Neural cell (in vitro differentiated cells): ENCODE data around the gene MSANTD2. TPM values are rescaled to one million over a fixed set of nuclear protein-coding genes. Genes with fewer than 3 reads are reported as not detected.

Source experiments
- H2AFZ ChIP-seq: fragments of 200-600, 300-800 bp; sonication (generic), shearing (Covaris generic); 2 replicates; pipeline ENCODE4 v1.6.0; 2014; ENCODE audit warnings: low read depth, mild to moderate bottlenecking, antibody characterized with exemption, low read length, moderate library complexity
- H3F3A ChIP-seq: fragments of 200-600 bp; shearing (Covaris generic); 2 replicates; pipeline ENCODE4 v1.6.1; 2016; ENCODE audit warnings: mild to moderate bottlenecking, moderate library complexity, mixed read lengths, antibody characterized with exemption, low read length; ENCODE audit not compliant: insufficient read depth, poor library complexity, severe bottlenecking
- H3K27ac ChIP-seq: fragments of 200-600, 300-800 bp; sonication (generic), shearing (Covaris generic); 2 replicates; pipeline ENCODE4 v1.5.1; 2014; ENCODE audit warnings: mild to moderate bottlenecking, low read length, moderate library complexity
- H3K27me3 ChIP-seq: fragments of 300-800, 200-600 bp; sonication (generic), shearing (Covaris generic); 2 replicates; pipeline ENCODE4 v1.6.0; 2014; ENCODE audit warnings: mild to moderate bottlenecking, low read depth, low read length, moderate library complexity; ENCODE audit not compliant: insufficient read depth
- H3K36me3 ChIP-seq: fragments of 300-800, 200-600 bp; sonication (generic), shearing (Covaris generic); 2 replicates; pipeline ENCODE4 v1.5.1; 2014; ENCODE audit warnings: mild to moderate bottlenecking, antibody characterized with exemption, low read length, moderate library complexity; ENCODE audit not compliant: insufficient read depth
- H3K4me2 ChIP-seq: fragments of 300-800, 200-600 bp; sonication (generic), shearing (Covaris generic); 2 replicates; pipeline ENCODE4 v1.6.0; 2014; ENCODE audit warnings: mild to moderate bottlenecking, low read length
- H3K4me3 ChIP-seq: fragments of 300-800, 200-600 bp; sonication (generic), shearing (Covaris generic); 2 replicates; pipeline ENCODE4 v1.5.1; 2014; ENCODE audit warnings: mild to moderate bottlenecking, low read length, moderate library complexity
- H3K79me2 ChIP-seq: fragments of 200-600 bp; shearing (Covaris generic); replicated peaks from 2 replicates; pipeline ENCODE4 v1.6.0; 2014; ENCODE audit warnings: mild to moderate bottlenecking, low read length, moderate library complexity; ENCODE audit not compliant: insufficient read depth
- H3K9ac ChIP-seq: fragments of 300-800, 200-600 bp; sonication (generic), shearing (Covaris generic); 2 replicates; pipeline ENCODE4 v1.6.1; 2016; ENCODE audit warnings: mild to moderate bottlenecking, low read length, mixed read lengths
- H3K9me2 ChIP-seq: fragments of 200-600 bp; shearing (Covaris generic); 2 replicates; pipeline ENCODE4 v1.6.1; 2016; ENCODE audit warnings: mild to moderate bottlenecking, low read length, mixed read lengths; ENCODE audit not compliant: insufficient read depth
- H3K9me3 ChIP-seq: fragments of 200-600, 300-800 bp; sonication (generic), shearing (Covaris generic); 2 replicates; pipeline ENCODE4 v1.6.1; 2016; ENCODE audit warnings: mild to moderate bottlenecking, mixed run types, low read length, moderate library complexity, mixed read lengths
- H4K20me1 ChIP-seq: fragments of 200-600 bp; shearing (Covaris generic); 2 replicates; pipeline ENCODE4 v1.6.1; 2016; ENCODE audit warnings: mild to moderate bottlenecking, mixed run types; ENCODE audit not compliant: insufficient read depth
- CTCF ChIP-seq: fragments of 450-650 bp; IDR thresholded peaks from 2 replicates; pipeline ENCODE4 v1.5.1; 2014; ENCODE audit warnings: antibody characterized with exemption, mild to moderate bottlenecking, moderate library complexity; ENCODE audit not compliant: poor library complexity, severe bottlenecking
- EP300 ChIP-seq: fragments of 450-650 bp; conservative IDR thresholded peaks from 2 replicates; pipeline ENCODE4 v1.6.1; 2014; ENCODE audit warnings: antibody characterized with exemption, mild to moderate bottlenecking, moderate library complexity; ENCODE audit not compliant: poor library complexity, severe bottlenecking
- EZH2 ChIP-seq: fragments of 200-600, 300-800 bp; shearing (Covaris generic), sonication (generic); IDR thresholded peaks from 2 replicates; pipeline ENCODE4 v1.6.1; 2014; ENCODE audit warnings: antibody characterized with exemption, low read length, borderline replicate concordance, mild to moderate bottlenecking; ENCODE audit not compliant: insufficient read depth, poor library complexity, severe bottlenecking
- MXI1 ChIP-seq: fragments of 450-650 bp; conservative IDR thresholded peaks from 2 replicates; pipeline ENCODE4 v1.6.1; 2014; ENCODE audit warnings: antibody characterized with exemption, mild to moderate bottlenecking; ENCODE audit not compliant: poor library complexity, severe bottlenecking
- POLR2AphosphoS5 ChIP-seq: IDR thresholded peaks from 2 replicates; pipeline ENCODE4 v1.6.1; 2012
- RAD21 ChIP-seq: fragments of 450-650 bp; conservative IDR thresholded peaks from 2 replicates; pipeline ENCODE4 v1.6.1; 2014; ENCODE audit warnings: antibody characterized with exemption, mild to moderate bottlenecking, moderate library complexity
- REST ChIP-seq: IDR thresholded peaks from 2 replicates; pipeline ENCODE4 v1.6.1; 2012; ENCODE audit warnings: borderline replicate concordance
- SMC3 ChIP-seq: fragments of 450-650 bp; conservative IDR thresholded peaks from 2 replicates; pipeline ENCODE4 v1.6.1; 2014; ENCODE audit warnings: antibody characterized with exemption, mild to moderate bottlenecking, moderate library complexity; ENCODE audit not compliant: poor library complexity
- TAF1 ChIP-seq: IDR thresholded peaks from 2 replicates; pipeline ENCODE4 v1.6.1; 2012; ENCODE audit warnings: low read depth
- polyA plus RNA-seq: library from polyadenylated mRNA; depleted of rRNA; stranded (reverse); fragments of >200 nt; gene quantifications from 2 replicates; pipeline ENCODE4 v1.2.3, GENCODE V29; 2014

The MSANTD2 gene
- polyA plus RNA-seq, 1 donor from 2014 or later, result 45.3 TPM

GRCh38 chr11:124754710-124755109, 45.5 kb downstream of the MSANTD2 start:
- no peak overlapping the region for H3K4me3 ChIP-seq
- H3K9me2 ChIP-seq, result no peaks in the 10 kb centered on the region
- H3K4me2 ChIP-seq, result no peak overlapping the region
- no peak overlapping the region for H3K9ac ChIP-seq
- no peaks in the 10 kb centered on the region for H4K20me1 ChIP-seq
- H3K36me3 ChIP-seq, result no peaks in the 10 kb centered on the region
- TF ChIP-seq TAF1, result no peak
- TF ChIP-seq EZH2, result no peak
- TF ChIP-seq POLR2AphosphoS5, result no peak
- no peak for TF ChIP-seq CTCF
- no peak for TF ChIP-seq SMC3
- no peak for TF ChIP-seq REST
- no peak for TF ChIP-seq EP300
- TF ChIP-seq RAD21, result no peak
- TF ChIP-seq MXI1, result no peak
- no peak overlapping the region for H2AFZ ChIP-seq
- H3K27ac ChIP-seq, result no peak overlapping the region
- peaks cover 97% of the 10 kb centered on the region for H3K27me3 ChIP-seq
- H3K9me3 ChIP-seq, result no peaks in the 10 kb centered on the region
- H3K79me2 ChIP-seq, result no peaks in the 10 kb centered on the region
- no peaks in the 10 kb centered on the region for H3F3A ChIP-seq

GRCh38 chr11:124754309-124754708, 45.9 kb downstream of the MSANTD2 start:
- no peaks in the 10 kb centered on the region for H3K9me3 ChIP-seq
- H3K4me2 ChIP-seq, result no peak overlapping the region
- no peaks in the 10 kb centered on the region for H3F3A ChIP-seq
- no peaks in the 10 kb centered on the region for H3K9me2 ChIP-seq
- no peaks in the 10 kb centered on the region for H4K20me1 ChIP-seq
- H3K9ac ChIP-seq, result no peak overlapping the region
- no peak overlapping the region for H3K27ac ChIP-seq
- no peak overlapping the region for H2AFZ ChIP-seq
- H3K4me3 ChIP-seq, result no peak overlapping the region
- H3K27me3 ChIP-seq, result peaks cover 97% of the 10 kb centered on the region
- H3K79me2 ChIP-seq, result no peaks in the 10 kb centered on the region
- H3K36me3 ChIP-seq, result no peaks in the 10 kb centered on the region
- TF ChIP-seq REST (no peak), CTCF (no peak), EP300 (no peak), SMC3 (no peak), POLR2AphosphoS5 (no peak), TAF1 (no peak)
